ENCODE data around the gene ECHS1.

DNA sequence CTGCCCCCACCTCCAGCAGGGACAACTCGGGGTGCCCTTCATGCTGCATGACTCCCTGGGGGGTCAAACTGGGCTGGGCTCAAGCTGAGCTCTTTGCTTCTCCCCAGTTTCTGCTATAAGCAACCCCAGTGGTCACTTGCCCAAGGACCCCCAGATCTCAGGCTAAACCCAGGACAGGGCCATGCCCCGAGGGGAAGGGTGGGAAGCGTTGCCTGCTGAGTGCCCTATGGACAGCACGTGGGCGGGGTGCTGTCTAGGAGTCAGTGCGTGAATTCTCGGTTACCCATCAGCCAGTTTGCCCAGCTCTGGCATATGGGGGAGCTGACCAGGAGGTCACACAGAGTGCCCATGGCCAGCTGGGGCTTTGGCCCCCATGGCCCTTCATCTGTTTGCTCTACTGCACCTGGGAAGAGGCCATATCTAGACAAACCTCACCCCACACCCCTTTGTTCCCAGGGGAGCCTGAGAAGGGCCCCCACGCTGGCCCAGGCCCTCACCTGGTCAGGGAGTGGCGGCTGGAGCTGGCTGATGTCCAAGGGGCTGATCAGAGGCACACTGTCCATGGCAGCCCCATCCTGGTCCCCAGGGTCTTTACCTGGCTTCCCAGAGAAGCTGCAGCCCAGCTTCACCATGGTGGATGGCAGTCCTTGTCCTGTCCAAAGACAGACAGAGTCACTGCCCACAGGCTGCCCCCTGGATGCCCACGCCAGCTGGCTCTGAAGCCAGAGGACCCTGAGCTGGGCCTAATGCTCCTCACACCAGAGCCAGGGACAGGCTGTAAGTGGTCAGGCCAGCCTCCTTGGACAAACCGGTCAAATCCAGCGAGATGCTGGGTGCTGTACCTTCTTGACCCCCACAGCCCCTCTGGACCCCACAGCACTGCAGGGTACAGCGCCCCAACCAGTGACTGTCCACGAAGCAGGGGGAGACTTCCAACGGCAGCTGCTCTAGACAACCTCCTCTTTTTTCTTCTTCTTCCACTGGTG lies 44.5 kb downstream of the ECHS1 start:
- TF ChIP-seq SP1 (IDR thresholded peaks at IDR 0.05) (no peak), FOXM1 (IDR thresholded peaks at IDR 0.05; ENCODE audit: borderline replicate concordance) (no peak), NFRKB (IDR thresholded peaks at IDR 0.05) (no peak), CTBP1 (IDR thresholded peaks at IDR 0.05; ENCODE audit: borderline replicate concordance) (no peak), FOXK2 (IDR thresholded peaks at IDR 0.05) (no peak), BHLHE40 (IDR thresholded peaks at IDR 0.05; ENCODE audit: borderline replicate concordance) (no peak), LEF1 (IDR thresholded peaks at IDR 0.05; ENCODE audit: borderline replicate concordance) (no peak), TARDBP (IDR thresholded peaks at IDR 0.05) (no peak), ARNT (IDR thresholded peaks at IDR 0.05) (no peak), SUZ12 (IDR thresholded peaks at IDR 0.05) (no peak)
- TF ChIP-seq, protein P1, sequence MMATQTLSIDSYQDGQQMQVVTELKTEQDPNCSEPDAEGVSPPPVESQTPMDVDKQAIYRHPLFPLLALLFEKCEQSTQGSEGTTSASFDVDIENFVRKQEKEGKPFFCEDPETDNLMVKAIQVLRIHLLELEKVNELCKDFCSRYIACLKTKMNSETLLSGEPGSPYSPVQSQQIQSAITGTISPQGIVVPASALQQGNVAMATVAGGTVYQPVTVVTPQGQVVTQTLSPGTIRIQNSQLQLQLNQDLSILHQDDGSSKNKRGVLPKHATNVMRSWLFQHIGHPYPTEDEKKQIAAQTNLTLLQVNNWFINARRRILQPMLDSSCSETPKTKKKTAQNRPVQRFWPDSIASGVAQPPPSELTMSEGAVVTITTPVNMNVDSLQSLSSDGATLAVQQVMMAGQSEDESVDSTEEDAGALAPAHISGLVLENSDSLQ (IDR thresholded peaks at IDR 0.05) = no peak

Measured in HEK293T (cell line).